WERI-Rb-1 (cell line): ENCODE results near the gene AUH.
"Not testable (repeated sequence)": the region's sequence is repeated elsewhere in the genome, so short reads cannot be mapped to it uniquely, and the experiment has no call there.

ENCODE experiments used
- DNase-seq: peaks from one replicate; pipeline ENCODE4 v3.0.0-alpha.2; 2020
- H3K27ac ChIP-seq: fragments of 250-450 bp; sonication (Bioruptor Pico); 2 replicates; pipeline ENCODE4 v1.5.1; 2020; ENCODE audit warnings: mild to moderate bottlenecking, moderate library complexity
- H3K27me3 ChIP-seq: fragments of 250-450 bp; sonication (Bioruptor Pico); 2 replicates; pipeline ENCODE4 v1.5.1; 2021; ENCODE audit warnings: mild to moderate bottlenecking, low read depth, moderate library complexity; ENCODE audit not compliant: insufficient read depth, severe bottlenecking
- H3K36me3 ChIP-seq: fragments of 250-450 bp; sonication (Bioruptor Pico); 2 replicates; pipeline ENCODE4 v1.5.1; 2020; ENCODE audit warnings: mild to moderate bottlenecking, moderate library complexity
- H3K4me3 ChIP-seq: 2 replicates; pipeline ENCODE4 v1.5.1; 2011; ENCODE audit warnings: low read depth, mild to moderate bottlenecking, control low read depth, low read length
- H3K9me3 ChIP-seq: fragments of 250-450 bp; sonication (Bioruptor Pico); 2 replicates; pipeline ENCODE4 v1.5.1; 2021; ENCODE audit warnings: mild to moderate bottlenecking, moderate library complexity; ENCODE audit not compliant: severe bottlenecking
- CTCF ChIP-seq: IDR thresholded peaks from 2 replicates; pipeline ENCODE4 v1.5.1; 2011; ENCODE audit warnings: low read depth, mild to moderate bottlenecking, control low read depth, inconsistent platforms, low read length

Gene AUH

GRCh38 chr9:91384954-91385353, 23.2 kb upstream of the AUH start:
- no peak overlapping the region for H3K4me3 ChIP-seq
- TF ChIP-seq CTCF: no peak
- H3K36me3 ChIP-seq: no peaks in the 10 kb centered on the region
- DNase-seq: no peak
- H3K27ac ChIP-seq: no peak overlapping the region
- H3K9me3 ChIP-seq: no peaks in the 10 kb centered on the region
- no peaks in the 10 kb centered on the region for H3K27me3 ChIP-seq

- no peaks in the 10 kb centered on the region for H3K9me3 ChIP-seq
- H3K36me3 ChIP-seq: no peaks in the 10 kb centered on the region
- DNase-seq: no peak
- H3K4me3 ChIP-seq: no peak overlapping the region
- H3K27me3 ChIP-seq: no peaks in the 10 kb centered on the region
- TF ChIP-seq CTCF: no peak
- H3K27ac ChIP-seq: no peak overlapping the region
Measured at GRCh38 chr9:91383577-91383976, 21.9 kb upstream of the AUH start.

GRCh38 chr9:91382298-91382697, 20.6 kb upstream of the AUH start:
- Histone ChIP-seq H3K36me3 (no peaks in the 10 kb centered on the region), H3K27ac (no peak overlapping the region), H3K4me3 (no peak overlapping the region), H3K27me3 (no peaks in the 10 kb centered on the region), H3K9me3 (no peaks in the 10 kb centered on the region)
- no peak for TF ChIP-seq CTCF
- no peak for DNase-seq

GRCh38 chr9:91379426-91379825, 17.7 kb upstream of the AUH start:
- no peak for DNase-seq

GRCh38 chr9:91378695-91379127, 17.0 kb upstream of the AUH start:
- no peak for DNase-seq
- no peak for TF ChIP-seq CTCF
- H3K4me3 ChIP-seq: no peak overlapping the region
- no peaks in the 10 kb centered on the region for H3K9me3 ChIP-seq
- no peaks in the 10 kb centered on the region for H3K27me3 ChIP-seq
- H3K27ac ChIP-seq: no peak overlapping the region
- no peaks in the 10 kb centered on the region for H3K36me3 ChIP-seq

More at GRCh38 chr9:91379426-91379825, 17.7 kb upstream of the AUH start:
- no peak for TF ChIP-seq CTCF
- no peaks in the 10 kb centered on the region for H3K9me3 ChIP-seq
- H3K27ac ChIP-seq: no peak overlapping the region
- no peaks in the 10 kb centered on the region for H3K27me3 ChIP-seq
- H3K36me3 ChIP-seq: no peaks in the 10 kb centered on the region
- H3K4me3 ChIP-seq: no peak overlapping the region

GRCh38 chr9:91378054-91378453, 16.3 kb upstream of the AUH start:
- H3K27me3 ChIP-seq, H3K9me3 ChIP-seq, H3K4me3 ChIP-seq, H3K36me3 ChIP-seq, H3K27ac ChIP-seq, DNase-seq: not testable (repeated sequence)
